ENCODE data around the gene VAMP2.

GRCh38 chr17:8167526-8167925, 4.8 kb upstream of the VAMP2 start:
- no peak for TF ChIP-seq ZNF24 (tag by site-specific recombination; IDR thresholded peaks at IDR 0.05)
- no peak for TF ChIP-seq CTCF (tag by site-specific recombination; IDR thresholded peaks at IDR 0.05)
- TF ChIP-seq ZNF530 (tag by site-specific recombination; IDR thresholded peaks at IDR 0.05; ENCODE audit: low read depth): no peak
- no peak for TF ChIP-seq ELK4 (IDR thresholded peaks at IDR 0.05; ENCODE audit: borderline replicate concordance, low read depth, low read length)
- no peak for TF ChIP-seq ZNF292 (tag by site-specific recombination; IDR thresholded peaks at IDR 0.05; ENCODE audit: borderline replicate concordance, low read depth)
- TF ChIP-seq KLF16 (tag by site-specific recombination; IDR thresholded peaks at IDR 0.05): no peak

Measured in HEK293 (cell line).